HS-5 (cell line): ENCODE results near the gene CEP170.
A peak's percentile ranks its signal among the peaks of the same experiment; 100 is the strongest.
"Not testable (repeated sequence)": the region's sequence is repeated elsewhere in the genome, so short reads cannot be mapped to it uniquely, and the experiment has no call there.

Experiments
- DNase-seq: peaks from one replicate; pipeline ENCODE4 v3.0.0-alpha.2; 2012; ENCODE audit warnings: low read depth

CEP170 gene

GRCh38 chr1:243233908-243234307, 21.2 kb downstream of the CEP170 start:
- DNase-seq, result no peak

- no peak for DNase-seq
Measured at GRCh38 chr1:243230914-243231313, 24.2 kb downstream of the CEP170 start.

- no peak for DNase-seq
Measured at GRCh38 chr1:243229526-243229925, 25.6 kb downstream of the CEP170 start.

GRCh38 chr1:243227622-243228021, 27.5 kb downstream of the CEP170 start:
- DNase-seq, result no peak

- DNase-seq, result no peak
Measured at GRCh38 chr1:243218059-243218458, 37.0 kb downstream of the CEP170 start.

GRCh38 chr1:243217349-243217748, 37.7 kb downstream of the CEP170 start:
- DNase-seq, result no peak

GRCh38 chr1:243216741-243217140, 38.3 kb downstream of the CEP170 start:
- DNase-seq, result no peak

GRCh38 chr1:243215276-243215875, 39.7 kb downstream of the CEP170 start:
- not testable (repeated sequence) for DNase-seq

- DNase-seq, result peak; percentile 37
Measured at GRCh38 chr1:243213045-243213787, 41.9 kb downstream of the CEP170 start.

GRCh38 chr1:243211984-243212383, 43.1 kb downstream of the CEP170 start:
- DNase-seq, result not testable (repeated sequence)

- DNase-seq, result not testable (repeated sequence)
Measured at GRCh38 chr1:243205026-243205501, 50.0 kb downstream of the CEP170 start.

- not testable (repeated sequence) for DNase-seq
Measured at GRCh38 chr1:243204336-243204735, 50.7 kb downstream of the CEP170 start.

GRCh38 chr1:243203196-243203595, 51.9 kb downstream of the CEP170 start:
- not testable (repeated sequence) for DNase-seq

GRCh38 chr1:243201316-243201715, 53.8 kb downstream of the CEP170 start:
- not testable (repeated sequence) for DNase-seq

GRCh38 chr1:243197524-243197923, 57.6 kb downstream of the CEP170 start:
- not testable (repeated sequence) for DNase-seq

GRCh38 chr1:243193330-243193729, 61.8 kb downstream of the CEP170 start:
- DNase-seq, result not testable (repeated sequence)

GRCh38 chr1:243186201-243186995, 68.7 kb downstream of the CEP170 start:
- DNase-seq, result not testable (repeated sequence)

GRCh38 chr1:243184787-243185186, 70.3 kb downstream of the CEP170 start:
- not testable (repeated sequence) for DNase-seq

- not testable (repeated sequence) for DNase-seq
Measured at GRCh38 chr1:243183661-243184060, 71.4 kb downstream of the CEP170 start.

GRCh38 chr1:243183176-243183575, 71.9 kb downstream of the CEP170 start:
- DNase-seq, result not testable (repeated sequence)

GRCh38 chr1:243179720-243180119, 75.4 kb downstream of the CEP170 start:
- DNase-seq, result no peak

GRCh38 chr1:243177792-243178191, 77.3 kb downstream of the CEP170 start:
- not testable (repeated sequence) for DNase-seq
